Measurements from ENCODE around the gene OR4D9. TPM values are rescaled to one million over a fixed set of nuclear protein-coding genes. Genes with fewer than 3 reads are reported as not detected.
"Not testable (repeated sequence)": the region's sequence is repeated elsewhere in the genome, so short reads cannot be mapped to it uniquely, and the experiment has no call there.

Gene OR4D9
- total RNA-seq, 1 donor from 2014 or later, result not detected

- H3K27ac Mint-ChIP-seq (ENCODE audit: unreplicated experiment), result no peak overlapping the region
- peaks cover 10% of the 10 kb centered on the region for H3K4me1 Mint-ChIP-seq (ENCODE audit: low read depth)
- H3K36me3 Mint-ChIP-seq (ENCODE audit: low read depth), result no peaks in the 10 kb centered on the region
- no peaks in the 10 kb centered on the region for H3K27me3 Mint-ChIP-seq (ENCODE audit: low read depth)
- H3K9me3 Mint-ChIP-seq (ENCODE audit: low read depth), result no peaks in the 10 kb centered on the region
- DNase-seq (ENCODE audit: low spot score), result no peak
- TF ChIP-seq CTCF (IDR thresholded peaks at IDR 0.05), result no peak
- no peak overlapping the region for H3K4me3 Mint-ChIP-seq (ENCODE audit: unreplicated experiment)
Observed at GRCh38 chr11:59544869-59545178, 33.5 kb downstream of the OR4D9 start.

- H3K36me3 Mint-ChIP-seq (ENCODE audit: low read depth), result no peaks in the 10 kb centered on the region
- H3K27me3 Mint-ChIP-seq (ENCODE audit: low read depth), result no peaks in the 10 kb centered on the region
- no peak overlapping the region for H3K4me3 Mint-ChIP-seq (ENCODE audit: unreplicated experiment)
- DNase-seq (ENCODE audit: low spot score), result no peak
- no peaks in the 10 kb centered on the region for H3K9me3 Mint-ChIP-seq (ENCODE audit: low read depth)
- H3K4me1 Mint-ChIP-seq (ENCODE audit: low read depth), result peaks cover 10% of the 10 kb centered on the region
- no peak for TF ChIP-seq CTCF (IDR thresholded peaks at IDR 0.05)
- no peak overlapping the region for H3K27ac Mint-ChIP-seq (ENCODE audit: unreplicated experiment)
Observed at GRCh38 chr11:59545179-59546020, 34.1 kb downstream of the OR4D9 start.

DNA sequence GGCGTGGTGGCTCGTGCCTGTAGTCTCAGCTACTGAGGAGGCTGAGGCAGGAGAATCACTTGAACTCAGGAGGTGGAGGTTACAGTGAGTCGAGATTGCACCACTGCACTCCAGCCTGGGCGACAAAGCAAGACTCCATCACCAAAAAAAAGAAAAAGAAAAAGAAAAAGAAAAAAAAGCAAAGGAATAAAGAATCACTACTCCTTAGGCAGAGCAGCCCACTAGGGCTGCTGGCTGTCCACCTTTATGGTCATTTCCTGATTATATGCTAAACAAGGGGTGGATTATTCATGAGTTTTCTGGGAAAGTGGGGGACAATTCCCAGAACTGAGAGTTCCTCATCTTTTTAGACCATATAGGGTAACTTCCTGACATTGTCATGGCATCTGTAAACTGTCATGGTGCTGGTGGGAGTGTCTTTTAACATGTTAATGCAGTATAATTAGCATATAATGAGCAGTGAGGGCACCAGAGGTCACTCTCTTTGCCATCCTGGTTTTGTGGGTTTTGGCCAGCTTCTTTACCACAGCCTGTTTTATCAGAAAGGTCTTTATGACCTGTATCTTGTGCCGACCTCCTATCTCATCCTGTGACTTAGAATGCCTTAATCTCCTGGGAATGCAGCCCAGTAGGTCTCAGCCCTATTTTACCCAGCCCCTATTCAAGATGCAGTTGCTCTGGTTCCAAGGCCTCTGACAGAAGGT is 36.4 kb downstream of the OR4D9 start:
- not testable (repeated sequence) for H3K4me3 Mint-ChIP-seq (ENCODE audit: unreplicated experiment); H3K27me3 Mint-ChIP-seq (ENCODE audit: low read depth); H3K9me3 Mint-ChIP-seq (ENCODE audit: low read depth); DNase-seq (ENCODE audit: low spot score); H3K36me3 Mint-ChIP-seq (ENCODE audit: low read depth)
- H3K27ac Mint-ChIP-seq (ENCODE audit: unreplicated experiment), result peak overlapping the region; percentile 18
- peaks cover 21% of the 10 kb centered on the region for H3K4me1 Mint-ChIP-seq (ENCODE audit: low read depth)

- no peak overlapping the region for H3K4me3 Mint-ChIP-seq (ENCODE audit: unreplicated experiment)
Observed at GRCh38 chr11:59548309-59548656, 36.9 kb downstream of the OR4D9 start.

GRCh38 chr11:59550368-59550841 is 39.1 kb downstream of the OR4D9 start:
- H3K9me3 Mint-ChIP-seq (ENCODE audit: low read depth), result no peaks in the 10 kb centered on the region
- peak; percentile 80 for TF ChIP-seq CTCF (IDR thresholded peaks at IDR 0.05)
- H3K4me1 Mint-ChIP-seq (ENCODE audit: low read depth), result peaks cover 24% of the 10 kb centered on the region
- peak; percentile 96 for DNase-seq (ENCODE audit: low spot score)
- peak overlapping the region; percentile 96 for H3K27ac Mint-ChIP-seq (ENCODE audit: unreplicated experiment)
- H3K27me3 Mint-ChIP-seq (ENCODE audit: low read depth), result no peaks in the 10 kb centered on the region
- H3K4me3 Mint-ChIP-seq (ENCODE audit: unreplicated experiment), result peak overlapping the region; percentile 85
- H3K36me3 Mint-ChIP-seq (ENCODE audit: low read depth), result no peaks in the 10 kb centered on the region

More at GRCh38 chr11:59548309-59548656, 36.9 kb downstream of the OR4D9 start:
- Mint-ChIP-seq H3K36me3 (ENCODE audit: low read depth) (no peaks in the 10 kb centered on the region), H3K27me3 (ENCODE audit: low read depth) (no peaks in the 10 kb centered on the region), H3K27ac (ENCODE audit: unreplicated experiment) (no peak overlapping the region), H3K4me1 (ENCODE audit: low read depth) (peaks cover 22% of the 10 kb centered on the region), H3K9me3 (ENCODE audit: low read depth) (no peaks in the 10 kb centered on the region)
- no peak for TF ChIP-seq CTCF (IDR thresholded peaks at IDR 0.05)
- no peak for DNase-seq (ENCODE audit: low spot score)

Data from chondrocyte (in vitro differentiated cells).